ENCODE results near the gene DGKQ. TPM values are rescaled to one million over a fixed set of nuclear protein-coding genes. Genes with fewer than 3 reads are reported as not detected.

The DGKQ gene
- total and polyA plus RNA-seq, 2 experiments from 2014 or later: 4.0 to 22.4 TPM

- Histone ChIP-seq H3F3A (replicated peaks; ENCODE audit: low read depth) (no peaks in the 10 kb centered on the region), H3K27me3 (ENCODE audit: insufficient read depth) (no peaks in the 10 kb centered on the region), H3K27ac (ENCODE audit: low read depth) (no peak overlapping the region), H3K36me3 (ENCODE audit: insufficient read depth) (no peaks in the 10 kb centered on the region; the same call in 1 of the 2 replicates), H4K20me1 (replicated peaks; ENCODE audit: insufficient read depth) (no peaks in the 10 kb centered on the region; the same call in 1 of the 2 replicates), H3K79me2 (replicated peaks; ENCODE audit: insufficient read depth) (no peaks in the 10 kb centered on the region), H2AFZ (no peak overlapping the region), H3K9me2 (ENCODE audit: insufficient read depth) (no peaks in the 10 kb centered on the region), H3K4me2 (no peak overlapping the region), H3K4me1 (ENCODE audit: insufficient read depth) (no peaks in the 10 kb centered on the region), H3K4me3 (no peak overlapping the region)
- H3K9me3 Mint-ChIP-seq: no peaks in the 10 kb centered on the region; the same call in 2 of the 3 replicates
- H3K27ac Mint-ChIP-seq: no peak overlapping the region
- peaks cover 4% of the 10 kb centered on the region; the same call in 2 of the 3 replicates for H3K4me1 Mint-ChIP-seq
- H3K4me3 Mint-ChIP-seq: no peak overlapping the region
- peaks cover 6% of the 10 kb centered on the region for H3K27me3 Mint-ChIP-seq (ENCODE audit: insufficient read depth, low read depth, poor library complexity)
- TF ChIP-seq STAT1 (IDR thresholded peaks at IDR 0.05; ENCODE audit: unreplicated experiment) (no peak), EZH2 (IDR thresholded peaks at IDR 0.05; ENCODE audit: low read depth, unreplicated experiment) (no peak), CREB1 (CRISPR knock-in tag; IDR thresholded peaks at IDR 0.05; ENCODE audit: low read depth) (no peak), ZNF114 (CRISPR knock-in tag; IDR thresholded peaks at IDR 0.05) (no peak), JUNB (IDR thresholded peaks at IDR 0.05; ENCODE audit: unreplicated experiment) (no peak), ZNF462 (CRISPR knock-in tag; IDR thresholded peaks at IDR 0.05) (no peak), POLR2AphosphoS5 (IDR thresholded peaks at IDR 0.05; ENCODE audit: low read depth) (no peak), ZNF331 (CRISPR knock-in tag; IDR thresholded peaks at IDR 0.05; ENCODE audit: low read depth) (no peak), ETS1 (IDR thresholded peaks at IDR 0.05) (no peak), CTCF (conservative IDR thresholded peaks at IDR 0.05; ENCODE audit: low read depth in 2 of 2) (no peak), NANOG (IDR thresholded peaks at IDR 0.05; ENCODE audit: borderline replicate concordance) (no peak), REST (IDR thresholded peaks at IDR 0.05; ENCODE audit: unreplicated experiment) (no peak), EZH2phosphoT487 (IDR thresholded peaks at IDR 0.05; ENCODE audit: unreplicated experiment) (no peak)
- peaks cover 13% of the 10 kb centered on the region for H3K36me3 Mint-ChIP-seq (ENCODE audit: low read depth)
- no peak for DNase-seq (ENCODE audit: low spot score)
- ATAC-seq: no peak
These were observed 48.1 kb upstream of the DGKQ start for GRCh38 chr4:1021386-1022050.

Measured in GM23338 (cell line).